CD4-positive, alpha-beta T cell treated with Interleukin-1 beta for 1 hour (primary cell): Measurements from ENCODE around the gene CCDC170.

ENCODE experiments used
- DNase-seq, 2 donors: peaks; one replicate each; pipeline ENCODE4 v3.0.0-alpha.2; 2020 to 2022

The CCDC170 gene

DNA sequence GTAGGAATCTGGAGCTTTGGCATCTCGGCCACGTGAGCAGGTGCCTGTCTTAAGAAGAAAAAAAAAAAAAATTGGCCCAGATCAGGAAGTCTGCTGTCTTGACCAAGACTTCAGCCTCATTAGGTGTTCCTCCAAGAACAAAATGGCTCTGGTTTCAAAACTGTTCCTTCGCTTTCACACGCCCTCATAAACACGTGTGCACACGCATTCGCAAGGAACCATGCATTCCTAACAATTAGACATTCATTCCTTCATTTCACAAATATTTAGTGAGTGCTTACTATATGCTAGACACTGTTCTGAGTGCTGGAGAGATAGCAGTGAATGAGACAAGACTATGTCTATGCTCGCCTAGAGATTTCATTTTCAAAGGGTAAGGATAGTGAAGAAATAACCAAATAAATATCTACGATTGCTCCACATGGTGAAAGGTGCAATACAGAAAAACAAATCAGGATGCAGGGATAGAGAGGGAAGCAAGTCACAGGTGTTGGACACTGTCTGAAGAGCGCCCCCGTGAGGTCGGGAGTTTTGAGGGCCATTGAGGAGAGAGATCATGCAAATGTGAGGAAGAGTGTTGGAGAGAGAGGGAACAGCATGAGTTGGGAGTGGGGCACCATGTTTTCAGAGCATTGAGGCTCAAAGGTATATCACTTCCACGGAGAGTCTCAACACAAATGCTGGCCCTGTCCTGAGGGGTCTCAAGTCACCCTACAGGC lies 53.3 kb downstream of the CCDC170 start:
- DNase-seq = no peak

GRCh38 chr6:151548201-151548600 lies 54.4 kb downstream of the CCDC170 start:
- DNase-seq = no peak

GRCh38 chr6:151549790-151550189 lies 56.0 kb downstream of the CCDC170 start:
- no peak for DNase-seq

DNA sequence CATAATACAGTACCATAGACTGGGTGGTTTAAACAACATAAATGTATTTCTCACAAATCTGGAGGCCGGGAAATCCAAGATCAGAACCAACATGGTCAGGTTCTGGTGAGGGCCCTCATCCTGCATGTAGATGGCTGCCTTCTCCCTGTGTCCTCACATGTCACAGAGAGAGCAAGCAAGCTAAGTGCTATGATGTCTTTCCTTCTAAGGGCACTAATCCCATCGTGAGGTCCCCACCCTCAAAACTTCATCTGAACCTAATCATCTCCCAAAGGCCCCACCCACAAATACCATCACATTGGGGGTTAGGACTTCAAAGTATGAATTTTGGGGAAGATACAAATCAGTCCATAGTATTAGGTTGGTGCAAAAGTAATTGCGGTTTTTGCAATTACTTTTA lies 56.8 kb downstream of the CCDC170 start:
- DNase-seq = no peak

DNA sequence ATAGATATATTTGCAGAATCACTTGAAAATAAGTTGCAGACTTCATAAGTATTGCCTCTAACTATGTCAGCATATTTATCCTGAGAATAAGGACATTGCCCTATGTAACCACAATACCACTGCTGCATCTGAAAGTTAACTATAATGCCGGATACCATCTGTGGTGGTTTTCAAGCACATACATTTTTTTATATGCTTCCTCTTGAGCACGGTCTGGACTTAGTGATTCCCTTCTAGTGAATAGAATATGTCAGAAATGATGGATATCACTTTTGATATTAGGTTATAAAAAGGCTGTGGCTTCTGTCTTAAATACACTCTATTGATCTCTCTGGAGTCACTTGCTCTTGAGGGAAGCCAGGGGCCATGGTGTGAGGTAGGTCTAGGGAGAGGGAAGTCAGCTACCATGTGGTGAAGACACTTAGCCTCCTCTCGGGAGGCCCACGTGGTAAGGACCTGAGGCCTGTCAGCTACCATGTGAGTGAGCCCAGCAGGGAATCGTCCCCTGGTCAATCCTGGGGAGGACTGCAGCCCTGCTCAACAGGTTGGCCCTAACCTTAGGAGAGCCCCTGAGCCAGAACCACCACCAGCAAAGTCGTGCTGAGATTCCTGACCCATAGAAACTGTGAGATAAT lies 57.5 kb downstream of the CCDC170 start:
- DNase-seq = no peak

DNA sequence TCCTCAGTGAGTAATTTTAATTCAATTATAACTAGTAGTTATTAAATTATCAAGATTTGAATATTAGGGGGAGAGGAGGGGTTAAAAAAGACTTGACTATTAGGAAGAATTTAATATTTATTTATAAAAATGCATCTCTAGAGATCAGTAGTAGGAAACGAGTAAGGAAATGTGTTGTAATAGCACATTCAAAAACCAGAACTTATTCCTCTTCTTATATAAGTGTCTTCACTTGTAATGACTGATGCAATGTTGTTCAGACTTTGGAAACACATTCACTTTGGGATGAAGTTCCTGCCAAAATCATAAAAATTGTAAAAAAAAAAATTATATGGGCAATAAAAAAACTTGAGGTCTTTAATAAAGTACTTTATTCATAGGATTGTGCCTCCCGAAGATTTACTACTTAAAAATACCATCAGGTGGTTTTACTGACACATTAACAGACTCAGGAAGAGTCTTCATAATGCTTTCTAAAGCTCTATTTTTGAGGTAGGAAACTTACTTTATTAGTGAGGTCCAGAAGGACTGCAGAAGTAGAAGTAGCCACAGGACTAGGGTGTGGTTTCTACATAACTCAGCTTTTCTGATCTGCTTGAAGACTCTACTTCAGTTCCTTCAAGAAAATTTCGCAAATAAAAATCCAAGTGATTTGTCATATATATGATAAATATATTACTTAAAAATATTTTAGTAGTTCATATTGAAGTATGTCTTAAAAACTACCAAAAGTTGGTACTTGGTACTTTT lies 59.8 kb downstream of the CCDC170 start:
- DNase-seq = no peak

DNA sequence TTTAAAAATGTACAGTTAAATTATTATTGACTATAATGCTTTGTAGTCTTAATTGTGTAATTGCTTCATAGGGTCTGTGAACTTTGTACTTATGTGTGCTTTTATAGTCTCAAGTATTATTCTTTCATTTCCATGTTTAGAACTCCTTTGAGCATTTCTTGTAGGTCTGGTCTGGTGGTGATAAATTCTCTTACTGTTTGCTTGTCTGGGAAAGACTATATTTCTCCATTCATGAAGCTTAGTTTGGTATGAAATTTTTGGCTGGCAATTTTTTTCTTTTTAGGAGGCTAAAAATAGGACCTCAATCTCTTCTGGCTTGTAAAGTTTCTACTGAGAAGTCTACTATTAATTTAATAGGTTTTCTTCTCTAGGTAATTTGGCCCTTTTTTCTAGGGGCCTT lies 67.4 kb downstream of the CCDC170 start:
- DNase-seq = no peak

DNA sequence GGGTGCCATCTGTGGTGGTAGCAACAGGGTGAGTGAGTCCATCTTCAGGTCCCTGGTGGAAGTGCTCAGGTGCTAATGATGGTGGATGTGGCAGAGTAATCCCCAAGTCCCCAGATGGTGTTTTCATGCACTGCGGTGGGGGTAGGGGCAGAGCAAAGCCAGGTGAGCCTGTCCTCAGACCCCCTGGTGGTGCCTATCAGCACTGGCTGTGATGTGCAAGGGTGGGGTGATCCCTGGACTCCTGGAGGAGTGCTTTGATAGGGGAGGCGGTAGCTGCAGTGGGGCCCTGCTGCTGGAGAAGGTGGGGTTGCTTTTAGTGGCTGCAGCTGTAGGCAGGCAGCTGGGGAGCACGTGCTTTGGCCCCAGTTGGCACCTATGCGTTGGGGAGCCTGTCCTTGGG lies 70.8 kb downstream of the CCDC170 start:
- no peak for DNase-seq

GRCh38 chr6:151565940-151566339 lies 72.1 kb downstream of the CCDC170 start:
- no peak for DNase-seq

DNA sequence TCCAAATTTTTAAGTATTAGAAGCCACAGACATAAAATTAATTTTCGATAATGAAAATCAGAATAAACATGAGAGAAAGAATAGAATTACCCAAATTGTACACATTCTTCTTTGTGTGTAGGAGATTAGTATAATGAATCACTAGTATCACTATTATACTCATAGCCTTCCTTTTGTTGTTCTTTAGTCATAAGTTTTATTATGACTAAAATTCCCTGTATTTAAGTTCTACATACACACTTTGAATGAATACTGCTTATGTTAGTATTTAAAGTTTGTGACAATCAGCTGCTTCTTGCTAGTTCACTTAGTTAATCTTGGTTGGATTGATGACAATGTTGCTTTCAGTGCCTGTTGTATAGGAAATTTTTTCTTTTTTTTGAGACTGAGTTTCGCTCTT lies 72.7 kb downstream of the CCDC170 start:
- no peak for DNase-seq

GRCh38 chr6:151576633-151577032 lies 82.8 kb downstream of the CCDC170 start:
- DNase-seq = no peak

DNA sequence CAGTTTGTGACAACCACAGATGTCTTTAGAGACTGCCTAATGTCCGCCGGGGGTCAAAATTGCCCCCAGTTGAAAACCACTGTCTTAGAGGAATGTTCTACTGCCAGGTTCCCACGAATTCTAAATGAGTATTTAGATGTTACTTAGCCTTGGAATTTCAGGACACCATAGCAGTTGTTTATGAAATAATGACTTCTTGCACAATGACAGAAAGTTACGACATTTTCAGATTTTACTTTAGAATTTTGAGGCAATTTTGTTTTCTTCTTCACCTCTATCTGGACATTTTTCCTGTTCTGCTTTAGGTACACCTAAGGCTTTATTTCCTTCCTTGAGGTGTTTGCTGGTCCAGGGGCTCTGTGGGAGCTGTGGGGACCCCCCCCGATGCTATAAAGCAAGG lies 83.4 kb downstream of the CCDC170 start:
- no peak for DNase-seq

- DNase-seq = no peak
Measured at GRCh38 chr6:151585741-151586140, 91.9 kb downstream of the CCDC170 start.

DNA sequence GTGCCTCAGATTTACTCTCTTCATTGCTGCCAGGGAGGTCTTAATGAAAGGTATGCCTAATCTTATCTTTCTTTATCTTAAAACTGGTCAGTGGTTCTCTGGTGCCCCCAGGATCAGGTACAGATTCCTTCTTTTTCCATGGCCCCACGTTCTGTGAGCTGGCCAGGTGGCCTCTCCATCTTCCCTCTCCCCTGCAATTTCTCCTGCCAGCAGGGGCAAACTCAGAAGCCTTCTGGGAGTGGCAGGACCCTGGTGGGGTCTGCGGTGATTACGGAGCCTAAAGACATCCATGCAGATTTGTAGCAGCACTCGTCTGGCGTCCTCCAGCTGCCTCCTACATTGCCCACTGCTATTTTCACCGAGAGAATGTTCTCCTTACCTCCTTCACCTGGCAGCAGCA lies 95.8 kb downstream of the CCDC170 start:
- DNase-seq = no peak

DNA sequence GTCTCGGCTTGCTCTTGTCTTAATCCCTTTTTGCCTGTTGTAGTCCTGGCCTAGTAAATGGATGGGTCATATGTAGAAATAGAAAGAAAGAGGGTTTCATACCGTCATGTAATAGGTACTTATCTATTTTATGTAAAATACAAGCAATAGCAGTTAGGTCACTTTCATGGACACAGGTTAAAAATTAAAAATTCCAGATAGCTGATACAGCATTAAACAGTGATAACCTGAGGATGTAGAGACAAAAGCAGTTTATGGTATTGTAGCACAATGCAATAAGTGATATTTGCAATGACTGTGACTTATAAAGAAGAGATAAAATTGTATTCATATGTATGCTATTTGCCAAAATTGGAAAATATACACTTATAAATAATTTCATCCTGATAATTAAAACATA lies 96.9 kb downstream of the CCDC170 start:
- DNase-seq = no peak

- DNase-seq = no peak
Measured at GRCh38 chr6:151592449-151593159, 98.8 kb downstream of the CCDC170 start.

- no peak for DNase-seq
Measured at GRCh38 chr6:151609146-151609902, 115.5 kb downstream of the CCDC170 start.

- no peak for DNase-seq
Measured at GRCh38 chr6:151610326-151610725, 116.5 kb downstream of the CCDC170 start.

GRCh38 chr6:151614630-151615029 lies 120.8 kb downstream of the CCDC170 start:
- no peak for DNase-seq

DNA sequence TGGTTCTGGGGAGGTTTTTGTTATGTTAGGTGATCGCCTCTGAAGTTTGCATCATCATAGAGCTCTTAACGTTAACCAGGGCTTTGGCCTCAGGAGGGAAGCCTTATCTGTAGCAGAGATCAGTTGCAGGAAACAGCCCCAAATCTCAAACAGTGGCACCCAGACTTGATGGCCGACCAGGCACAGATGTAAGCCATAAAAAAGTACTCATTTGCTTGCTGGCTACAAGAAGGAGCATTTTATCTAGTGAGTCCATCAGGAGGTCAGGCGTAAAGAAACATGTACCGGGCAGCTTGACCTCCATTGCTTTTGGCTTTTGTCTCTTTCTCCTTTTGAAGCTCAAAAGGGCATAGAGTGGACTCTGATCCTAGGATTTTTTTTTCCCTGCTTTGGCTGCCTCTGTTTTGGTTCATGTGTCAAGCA lies 122.3 kb downstream of the CCDC170 start:
- no peak for DNase-seq

- DNase-seq = no peak
Measured at GRCh38 chr6:151616600-151616999, 122.8 kb downstream of the CCDC170 start.

DNA sequence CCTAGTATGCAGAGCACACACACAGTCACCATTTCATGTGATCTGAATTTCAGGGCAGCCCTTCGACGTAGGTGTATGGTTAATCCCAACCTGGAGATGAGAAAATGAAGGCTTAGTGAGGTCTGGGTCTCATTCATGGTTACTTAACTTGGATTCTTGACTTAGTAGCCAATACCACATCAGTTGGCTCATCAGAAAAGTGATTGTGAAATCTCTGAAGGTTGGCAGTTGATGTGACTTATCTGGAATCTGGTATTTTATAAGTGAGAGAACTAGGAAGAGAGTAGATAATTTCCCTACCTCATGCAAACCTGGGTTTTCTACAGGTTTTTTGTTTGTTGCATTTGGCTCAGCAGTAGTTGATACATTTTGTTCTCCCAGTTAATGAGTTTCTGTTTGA lies 123.7 kb downstream of the CCDC170 start:
- DNase-seq = no peak

- no peak for DNase-seq
Measured at GRCh38 chr6:151618717-151619116, 124.9 kb downstream of the CCDC170 start.
